HAP-1 (cell line): ENCODE data around the gene MORN3.
"Not testable (repeated sequence)": the region's sequence is repeated elsewhere in the genome, so short reads cannot be mapped to it uniquely, and the experiment has no call there.

Experiments
- DNase-seq, 2 experiments: peaks; one replicate each; pipeline ENCODE4 v3.0.0-alpha.2; 2016 to 2020; ENCODE audit warnings: low spot score in 2 of 2
- H3K27me3 ChIP-seq: fragments of 250-450 bp; sonication (Bioruptor Pico); 2 replicates; pipeline ENCODE4 v1.5.1; 2020; ENCODE audit warnings: low read depth, mild to moderate bottlenecking, moderate library complexity
- H3K36me3 ChIP-seq: fragments of 250-450 bp; sonication (Bioruptor Pico); replicated peaks from 2 replicates; pipeline ENCODE4 v1.5.1; 2020; ENCODE audit warnings: mild to moderate bottlenecking
- H3K4me1 ChIP-seq: fragments of 250-450 bp; sonication (Bioruptor Pico); 2 replicates; pipeline ENCODE4 v1.5.1; 2020; ENCODE audit warnings: mild to moderate bottlenecking
- H3K4me3 ChIP-seq: fragments of 250-450 bp; sonication (Bioruptor Pico); 2 replicates; pipeline ENCODE4 v1.5.1; 2020; ENCODE audit warnings: mild to moderate bottlenecking, moderate library complexity
- H3K9me3 ChIP-seq: fragments of 250-450 bp; sonication (Bioruptor Pico); 2 replicates; pipeline ENCODE4 v1.5.1; 2020; ENCODE audit warnings: mild to moderate bottlenecking, moderate library complexity
- in situ Hi-C: fragments of 300-500 bp; cut with MboI; formaldehyde crosslinking; loops from 3 replicates; pipeline ENCODE4 v1.14.3; 2020; ENCODE audit warnings: low sequenced_read_pairs, inconsistent platforms, mixed read lengths

MORN3 gene

DNA sequence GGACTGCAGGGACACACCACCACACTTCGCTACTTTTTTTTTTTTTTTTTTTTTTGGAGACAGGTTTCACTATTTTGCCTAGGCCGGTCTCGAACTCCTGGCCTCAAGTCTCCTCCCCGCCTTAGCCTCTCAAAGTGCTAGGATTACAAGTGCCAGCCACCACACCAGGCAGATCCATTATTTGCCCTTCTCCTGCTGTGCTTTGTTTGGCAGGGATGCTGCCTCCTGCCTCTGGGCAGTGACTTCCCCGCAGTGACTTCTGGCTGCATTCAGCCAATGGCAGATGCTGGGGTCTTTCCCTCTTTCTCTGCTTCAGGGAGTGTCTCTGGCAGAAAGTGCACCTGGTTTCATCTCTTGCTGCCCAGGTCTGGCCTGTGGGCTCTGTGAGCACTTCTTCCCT, 6.7 kb upstream of the MORN3 start:
- DNase-seq, result no peak
- no peak overlapping the region for H3K4me3 ChIP-seq
- no peaks in the 10 kb centered on the region for H3K27me3 ChIP-seq
- no peaks in the 10 kb centered on the region for H3K9me3 ChIP-seq
- in situ Hi-C loops, result no loop called here
- H3K36me3 ChIP-seq, result no peaks in the 10 kb centered on the region
- H3K4me1 ChIP-seq, result no peaks in the 10 kb centered on the region

DNA sequence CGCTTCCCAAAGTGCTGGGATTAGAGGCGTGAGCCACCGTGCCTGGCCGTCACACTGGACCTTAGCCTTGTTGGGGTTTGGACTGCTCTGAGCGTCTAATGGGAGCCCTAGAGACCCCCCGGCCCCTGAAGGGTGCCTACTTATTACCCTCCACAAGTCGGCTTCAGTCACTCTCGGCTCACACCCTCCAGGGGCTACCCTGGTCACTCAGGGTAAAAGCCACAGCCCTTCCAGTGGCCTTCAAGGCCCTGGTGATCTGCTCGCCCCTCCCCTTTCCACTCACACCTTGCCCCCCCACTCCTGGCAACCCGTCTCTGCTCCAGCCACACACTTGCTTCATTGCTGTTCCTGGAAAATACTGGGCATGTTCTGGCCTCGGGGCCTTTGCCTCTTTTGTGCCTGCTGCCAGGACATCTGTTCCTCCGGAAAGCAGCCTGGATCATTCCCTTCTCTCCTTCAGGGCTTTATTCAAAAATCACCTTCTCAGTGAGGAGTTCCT, 3.6 kb upstream of the MORN3 start:
- H3K4me3 ChIP-seq, result no peak overlapping the region
- H3K36me3 ChIP-seq, result peaks cover 4% of the 10 kb centered on the region; the same call in 1 of the 2 replicates
- no peaks in the 10 kb centered on the region for H3K9me3 ChIP-seq
- no peaks in the 10 kb centered on the region for H3K27me3 ChIP-seq
- in situ Hi-C loops, result no loop called here
- peak in 1 of 2 experiments; percentile 24 for DNase-seq
- H3K4me1 ChIP-seq, result no peaks in the 10 kb centered on the region

DNA sequence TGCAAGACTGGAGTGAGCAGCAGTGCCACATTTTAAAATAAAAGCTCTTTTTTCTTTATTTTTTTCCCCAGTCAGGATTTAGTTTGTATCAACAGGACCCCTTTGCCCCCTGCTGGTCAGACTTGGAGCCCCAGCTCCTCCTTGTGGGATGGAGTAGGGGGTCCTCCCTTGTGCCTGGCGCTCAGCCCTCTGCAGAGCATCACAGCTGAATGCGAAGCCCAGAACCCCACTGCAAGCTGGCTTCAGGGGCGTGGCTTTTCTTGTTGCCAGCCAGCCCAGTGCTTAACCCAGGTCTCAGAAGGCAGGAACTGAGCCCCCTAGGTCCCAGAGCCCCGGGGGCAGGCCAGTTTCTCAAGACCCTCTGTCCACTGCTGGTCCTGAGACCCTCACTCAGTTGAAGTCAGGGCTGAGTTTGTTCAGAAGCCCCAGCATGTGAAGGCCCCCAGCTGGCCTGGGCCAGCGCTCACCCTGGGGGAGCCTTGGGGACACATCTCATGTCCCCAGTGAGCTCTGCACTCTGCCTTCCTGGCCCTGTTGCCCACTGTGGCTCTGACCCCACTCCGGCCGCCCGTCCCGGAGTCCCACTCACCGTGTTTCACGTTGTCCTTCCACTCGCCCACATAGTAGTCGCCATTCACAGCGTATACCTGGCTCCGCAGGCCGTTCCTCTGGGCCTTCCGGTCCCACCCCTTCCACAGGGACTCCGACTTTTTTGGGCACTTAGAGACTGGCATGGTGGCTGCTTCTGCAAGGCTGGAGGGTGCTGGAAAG, 519 bp downstream of the MORN3 start:
- Histone ChIP-seq H3K27me3 (no peaks in the 10 kb centered on the region), H3K4me1 (no peaks in the 10 kb centered on the region), H3K4me3 (no peak overlapping the region), H3K9me3 (no peaks in the 10 kb centered on the region), H3K36me3 (peaks cover 8% of the 10 kb centered on the region)
- peak in 1 of 2 experiments; percentile 75 for DNase-seq
- in situ Hi-C loops, result no loop called here

DNA sequence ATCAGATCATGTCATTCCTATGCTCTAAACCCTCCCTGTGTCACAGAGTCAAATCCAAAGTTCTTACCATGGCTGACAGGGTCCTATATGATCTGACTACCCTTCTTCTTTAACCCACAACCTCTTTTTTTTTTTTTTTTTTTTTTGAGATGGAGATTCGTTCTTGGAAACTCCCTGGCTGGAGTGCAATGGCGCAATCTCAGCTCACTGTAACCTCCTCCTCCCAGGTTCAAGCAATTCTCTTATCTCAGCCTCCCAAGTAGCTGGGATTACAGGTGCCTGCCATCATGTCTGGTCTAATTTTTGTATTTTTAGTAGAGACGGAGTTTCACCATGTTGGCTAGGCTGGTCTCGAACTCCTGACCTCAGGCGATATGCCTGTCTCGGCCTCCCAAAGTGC, 2.6 kb downstream of the MORN3 start:
- DNase-seq, H3K27me3 ChIP-seq, H3K4me3 ChIP-seq, H3K9me3 ChIP-seq, H3K36me3 ChIP-seq, H3K4me1 ChIP-seq, in situ Hi-C loops: not testable (repeated sequence)

DNA sequence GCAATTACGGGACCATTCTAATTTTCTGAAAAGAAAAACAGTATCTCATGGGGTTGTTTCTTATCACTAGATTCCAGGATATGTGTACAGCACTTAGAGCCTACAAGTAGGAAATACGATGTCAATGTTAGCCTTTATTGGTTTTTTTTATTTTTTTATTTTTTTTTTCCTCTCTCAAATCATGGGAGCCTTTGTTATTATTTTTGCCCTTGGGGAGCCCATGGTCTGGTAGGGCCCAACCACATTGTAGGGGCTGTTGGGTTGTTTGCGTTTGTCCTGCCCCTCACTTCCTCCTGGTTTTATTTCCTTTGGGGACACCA, 5.9 kb downstream of the MORN3 start:
- peak overlapping the region; percentile 49 for H3K4me3 ChIP-seq
- no peak for DNase-seq
- in situ Hi-C loops, result no loop called here
- H3K36me3 ChIP-seq, result peaks cover 5% of the 10 kb centered on the region; the same call in 1 of the 2 replicates
- peaks cover 11% of the 10 kb centered on the region; the same call in 1 of the 2 replicates for H3K4me1 ChIP-seq
- H3K9me3 ChIP-seq, result no peaks in the 10 kb centered on the region
- no peaks in the 10 kb centered on the region for H3K27me3 ChIP-seq

DNA sequence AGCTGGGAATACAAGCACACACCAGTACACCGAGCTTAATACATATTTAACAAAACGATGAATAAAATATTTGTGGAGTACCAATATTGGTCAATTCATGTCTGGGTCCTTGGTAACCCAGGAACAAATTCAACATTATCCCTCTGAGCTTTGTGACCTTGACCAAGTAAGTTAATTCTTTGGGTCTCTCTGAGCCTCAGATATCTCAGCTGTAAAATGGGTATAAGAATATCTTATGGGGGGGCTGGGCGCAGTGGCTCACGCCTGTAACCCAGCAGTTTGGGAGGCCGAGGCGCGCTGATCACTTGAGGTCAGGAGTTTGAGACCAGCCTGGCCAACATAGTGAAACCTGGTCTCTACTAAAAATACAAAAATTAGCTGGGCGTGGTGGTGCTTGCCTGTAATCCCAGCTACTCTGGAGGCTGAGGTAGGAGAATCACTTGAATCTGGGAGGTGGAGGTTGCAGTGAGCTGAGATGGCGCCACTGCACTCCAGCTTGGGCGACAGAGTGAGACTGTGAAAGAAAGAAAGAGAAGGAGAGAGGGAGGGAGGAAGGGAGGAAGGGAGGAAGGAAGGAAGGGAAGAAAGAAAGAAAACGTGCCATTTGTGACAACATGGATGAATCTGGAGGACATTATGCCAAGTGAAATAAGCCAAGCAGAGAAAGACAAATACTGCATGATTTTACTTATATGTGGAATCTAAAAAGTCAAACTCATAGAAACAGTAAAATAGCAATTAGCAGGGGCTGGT, 7.9 kb downstream of the MORN3 start:
- not testable (repeated sequence) for DNase-seq

DNA sequence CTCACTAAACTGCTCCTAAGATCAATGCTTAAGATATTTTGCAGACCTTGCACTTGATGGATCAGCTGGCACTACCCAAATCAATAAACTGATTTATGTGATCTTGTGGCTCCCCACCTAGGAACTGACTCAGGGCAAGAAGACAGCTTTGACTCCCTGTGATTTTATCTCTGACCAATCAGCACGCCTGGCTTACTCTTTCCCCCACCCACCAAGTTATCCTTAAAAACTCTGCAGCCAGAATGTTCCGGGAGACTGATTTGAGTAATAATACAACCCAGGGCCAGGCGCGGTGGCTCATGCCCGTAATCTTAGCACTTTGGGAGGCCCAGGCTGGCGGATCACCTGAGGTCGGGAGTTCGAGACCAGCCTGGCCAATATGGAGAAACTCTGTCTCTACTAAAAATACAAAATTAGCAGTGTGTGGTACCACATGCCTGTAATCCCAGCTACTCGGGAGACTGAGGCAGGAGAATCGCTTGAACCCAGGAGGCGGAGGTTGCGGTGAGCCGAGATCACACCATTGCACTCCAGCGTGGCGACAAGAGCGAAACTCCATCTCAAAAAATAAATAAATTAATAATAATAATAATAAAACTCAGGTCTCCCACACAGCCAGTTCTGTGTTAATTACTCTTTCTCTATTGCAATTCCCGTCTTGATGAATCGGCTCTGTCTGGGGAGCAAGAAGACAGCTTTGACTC, 12.0 kb downstream of the MORN3 start:
- in situ Hi-C loops, result no loop called here
- Histone ChIP-seq H3K36me3 (no peaks in the 10 kb centered on the region), H3K9me3 (no peaks in the 10 kb centered on the region), H3K27me3 (no peaks in the 10 kb centered on the region), H3K4me3 (no peak overlapping the region), H3K4me1 (peaks cover 16% of the 10 kb centered on the region)
- DNase-seq, result peak in 1 of 2 experiments; percentile 54

More for the DNA sequence above, 7.9 kb downstream of the MORN3 start:
- H3K27me3 ChIP-seq, in situ Hi-C loops, H3K36me3 ChIP-seq, H3K9me3 ChIP-seq, H3K4me3 ChIP-seq: not testable (repeated sequence)
- H3K4me1 ChIP-seq, result peaks cover 20% of the 10 kb centered on the region

DNA sequence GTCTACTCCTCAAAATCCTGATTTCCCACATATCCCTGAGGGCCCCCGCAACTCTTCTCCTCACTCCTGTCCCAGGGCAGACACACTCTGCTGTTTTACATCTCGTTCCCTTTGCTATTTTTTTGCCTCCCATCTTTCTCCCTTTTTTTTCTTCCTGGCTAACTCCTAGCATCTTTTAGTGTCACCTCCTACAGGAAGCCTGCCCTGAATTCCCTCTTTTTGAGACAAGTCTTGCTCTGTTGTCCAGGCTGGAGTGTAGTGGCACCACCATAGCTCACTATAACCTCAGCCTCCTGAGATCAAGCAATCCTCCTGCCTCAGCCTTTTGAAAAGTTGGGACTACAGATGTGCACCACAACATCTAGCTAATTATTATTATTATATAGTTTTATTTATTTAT, 13.3 kb downstream of the MORN3 start:
- no peaks in the 10 kb centered on the region for H3K9me3 ChIP-seq
- in situ Hi-C loops, result no loop called here

DNA sequence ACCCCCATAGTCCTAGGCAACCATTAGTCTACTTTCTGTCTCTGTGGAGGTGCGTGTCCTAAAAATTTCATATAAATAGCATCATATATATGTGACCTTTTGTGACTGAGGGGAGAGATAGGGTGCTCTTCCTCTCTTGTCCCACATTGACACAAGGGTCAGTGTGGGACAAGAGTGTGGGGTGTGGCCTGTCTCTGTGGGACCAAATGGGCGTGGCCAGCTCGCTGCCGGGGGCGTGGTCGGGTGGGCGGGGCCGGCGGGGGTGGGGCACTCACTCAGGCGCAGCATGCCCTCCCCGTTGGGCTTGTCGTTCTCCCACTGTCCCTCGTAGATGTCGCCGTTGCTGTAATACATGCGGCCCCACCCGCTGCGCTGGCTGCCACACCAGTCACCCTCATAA, 15.5 kb downstream of the MORN3 start:
- Histone ChIP-seq H3K9me3 (no peaks in the 10 kb centered on the region), H3K4me3 (no peak overlapping the region)
- in situ Hi-C loops, result no loop called here

More for the DNA sequence above, 13.3 kb downstream of the MORN3 start:
- DNase-seq, result no peak
- no peak overlapping the region for H3K4me3 ChIP-seq
- no peaks in the 10 kb centered on the region for H3K27me3 ChIP-seq
- peaks cover 16% of the 10 kb centered on the region for H3K4me1 ChIP-seq
- no peaks in the 10 kb centered on the region for H3K36me3 ChIP-seq

DNA sequence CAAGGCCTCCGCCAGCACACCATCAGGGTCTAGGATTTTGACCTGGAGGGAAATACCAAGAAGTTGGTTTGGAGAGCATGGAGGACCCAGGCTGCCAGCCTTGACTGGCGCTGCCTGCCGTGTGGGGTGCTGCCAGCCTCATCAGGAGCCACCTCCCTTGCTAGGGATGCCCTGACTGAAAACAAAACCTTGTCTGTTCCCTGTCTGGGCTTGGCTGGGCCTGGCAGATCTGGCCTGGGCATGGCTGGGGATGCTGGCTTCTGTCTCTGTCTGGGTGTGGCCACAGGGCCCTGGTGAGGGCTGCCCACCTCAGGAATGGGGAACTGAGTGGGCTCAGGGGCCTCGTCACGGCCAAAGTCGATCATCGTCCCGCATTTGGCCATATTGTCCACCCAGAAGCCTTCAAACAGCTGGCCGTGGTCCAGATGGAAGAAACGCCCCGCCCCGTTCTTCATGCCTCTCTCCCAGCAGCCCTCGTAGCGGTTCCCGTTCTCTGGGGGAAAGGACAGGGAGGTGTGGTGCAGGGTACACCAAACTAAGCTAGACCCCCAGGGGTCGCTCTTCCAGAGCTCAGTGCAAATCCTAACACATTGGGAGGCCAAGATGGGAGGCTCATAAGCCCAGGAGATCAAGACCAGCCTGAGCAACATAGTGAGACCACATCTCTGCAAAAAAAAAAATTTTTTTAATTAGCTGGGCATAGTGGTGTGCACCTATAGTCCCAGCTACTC, 16.5 kb downstream of the MORN3 start:
- in situ Hi-C loops, result no loop called here
- no peak overlapping the region for H3K4me3 ChIP-seq
- H3K27me3 ChIP-seq, result no peaks in the 10 kb centered on the region
- peaks cover 8% of the 10 kb centered on the region for H3K4me1 ChIP-seq
- no peaks in the 10 kb centered on the region for H3K9me3 ChIP-seq
- DNase-seq, result no peak
- no peaks in the 10 kb centered on the region for H3K36me3 ChIP-seq

More for the DNA sequence above, 15.5 kb downstream of the MORN3 start:
- peaks cover 13% of the 10 kb centered on the region for H3K4me1 ChIP-seq
- H3K27me3 ChIP-seq, result no peaks in the 10 kb centered on the region
- H3K36me3 ChIP-seq, result no peaks in the 10 kb centered on the region
- no peak for DNase-seq

DNA sequence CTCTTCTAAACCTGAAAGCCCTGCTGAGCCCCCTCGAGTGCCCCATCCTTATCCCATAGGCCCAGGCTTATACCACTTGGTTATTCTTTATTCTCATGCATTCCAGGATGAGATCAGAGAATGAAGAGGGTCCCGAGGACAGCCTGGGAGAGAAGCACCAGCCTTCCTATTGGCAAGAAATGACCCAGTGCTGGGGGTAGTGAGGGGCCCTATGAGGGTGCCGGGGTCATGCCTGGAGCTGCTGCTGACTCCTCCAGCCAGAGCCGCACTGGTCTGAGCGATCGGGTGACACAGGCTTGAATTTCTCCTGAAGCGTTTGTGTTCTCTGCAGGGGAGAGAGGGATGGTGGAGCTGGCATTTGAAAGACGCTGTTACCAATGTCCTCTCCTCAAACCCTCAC, 18.1 kb downstream of the MORN3 start:
- no peaks in the 10 kb centered on the region for H3K4me1 ChIP-seq
- in situ Hi-C loops, result no loop called here
- no peak overlapping the region for H3K4me3 ChIP-seq
- no peaks in the 10 kb centered on the region for H3K27me3 ChIP-seq
- DNase-seq, result no peak
- no peaks in the 10 kb centered on the region for H3K36me3 ChIP-seq
- no peaks in the 10 kb centered on the region for H3K9me3 ChIP-seq

DNA sequence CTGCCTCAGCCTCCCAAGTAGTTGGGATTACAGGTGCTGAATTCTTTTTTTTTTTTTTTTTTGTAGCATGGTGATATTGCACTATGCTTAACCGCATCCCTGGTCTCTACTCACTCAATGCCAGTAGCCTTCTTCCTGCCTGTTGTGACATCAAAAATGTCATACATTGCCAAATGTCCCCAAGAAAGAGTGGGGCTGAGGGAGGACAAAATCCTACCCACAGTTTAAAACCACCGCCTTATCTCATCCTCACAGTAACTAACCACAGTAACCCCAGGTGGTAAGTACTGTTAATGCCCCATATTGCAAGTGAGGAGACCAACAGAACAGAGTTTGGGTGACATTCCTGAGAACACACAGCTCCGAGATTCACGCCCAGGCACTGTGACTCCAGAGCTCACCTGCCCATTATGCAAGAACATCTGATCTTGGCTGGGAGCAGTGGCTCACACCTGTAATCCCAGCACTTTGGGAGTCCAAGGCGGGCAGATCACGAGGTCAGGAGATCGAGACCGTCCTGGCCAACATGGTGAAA, 19.6 kb downstream of the MORN3 start:
- H3K4me3 ChIP-seq, result no peak overlapping the region
- H3K36me3 ChIP-seq, result no peaks in the 10 kb centered on the region
- no peaks in the 10 kb centered on the region for H3K4me1 ChIP-seq
- no peaks in the 10 kb centered on the region for H3K9me3 ChIP-seq
- H3K27me3 ChIP-seq, result no peaks in the 10 kb centered on the region
- in situ Hi-C loops, result no loop called here
- DNase-seq, result no peak

DNA sequence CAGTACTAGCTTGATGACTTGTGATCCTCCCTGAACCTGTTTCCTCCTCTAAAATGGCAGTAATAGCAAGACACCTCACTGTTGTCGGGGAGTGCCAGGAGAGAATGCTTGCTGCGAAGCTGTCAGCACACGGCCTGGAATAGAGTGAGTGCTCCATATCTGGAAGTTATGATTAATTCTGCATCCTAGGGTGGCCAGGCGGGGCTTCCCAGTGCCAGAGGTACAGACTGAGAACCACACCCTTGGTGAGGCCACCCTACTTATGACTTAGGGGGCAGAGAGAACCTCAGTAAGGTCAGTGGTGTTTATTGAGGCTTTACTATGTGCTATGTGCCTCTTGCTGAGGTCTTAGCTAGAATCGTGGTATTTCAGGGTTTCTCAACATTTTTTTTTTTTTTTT, 20.1 kb downstream of the MORN3 start:
- Histone ChIP-seq H3K27me3 (no peaks in the 10 kb centered on the region), H3K36me3 (no peaks in the 10 kb centered on the region), H3K4me3 (no peak overlapping the region), H3K4me1 (no peaks in the 10 kb centered on the region), H3K9me3 (no peaks in the 10 kb centered on the region)
- in situ Hi-C loops, result no loop called here
- DNase-seq, result no peak
